ENCODE measurements around the gene ETF1.

The ETF1 gene

DNA sequence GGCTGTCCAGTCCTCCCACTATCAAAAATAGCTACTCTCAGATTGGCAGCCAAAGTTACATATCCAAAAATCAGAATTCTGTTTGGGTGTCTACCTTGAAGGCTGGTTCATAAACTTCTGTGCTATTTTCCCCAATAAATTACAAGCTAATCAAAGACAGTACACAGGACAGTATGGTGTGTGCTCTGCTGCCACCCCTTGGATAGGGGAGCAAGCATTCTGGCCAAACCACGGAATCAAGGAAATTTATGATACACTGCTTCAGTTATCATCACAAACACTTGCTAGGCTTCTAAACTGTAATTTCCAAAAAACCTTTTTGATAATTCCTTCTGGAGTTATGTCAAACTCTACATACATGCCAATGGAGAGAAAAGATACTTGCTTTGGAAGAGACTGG lies 15.9 kb downstream of the ETF1 start:
- Histone ChIP-seq H3K4me2 (ENCODE audit: low read length) (no peak overlapping the region), H3K27me3 (ENCODE audit: insufficient read depth, low read length) (no peaks in the 10 kb centered on the region), H3K36me3 (ENCODE audit: control insufficient read depth in 1 of 2, insufficient read depth in 2 of 2, low read length in 2 of 2) (peaks cover 6 to 10% of the 10 kb centered on the region in 2 experiments), H3K79me1 (ENCODE audit: low read length) (no peaks in the 10 kb centered on the region), H3K79me2 (ENCODE audit: control insufficient read depth, insufficient read depth, low read length, poor library complexity) (peaks cover 4% of the 10 kb centered on the region), H3K14ac (ENCODE audit: low read length) (no peak overlapping the region), H2BK5ac (ENCODE audit: low read depth, low read length, poor library complexity) (no peak overlapping the region), H2BK12ac (ENCODE audit: low read length) (no peak overlapping the region), H2AFZ (ENCODE audit: insufficient read depth, low read length, poor library complexity) (no peak overlapping the region), H2BK120ac (ENCODE audit: insufficient read depth, low read length, poor library complexity) (no peak overlapping the region), H3K23ac (ENCODE audit: low read length) (no peak overlapping the region), H2AK5ac (ENCODE audit: low read length) (no peak overlapping the region), H4K8ac (ENCODE audit: low read depth, low read length) (no peak overlapping the region), H3K9me3 (ENCODE audit: insufficient read depth, low read depth, low read length) (no peaks in the 10 kb centered on the region), H3K4me3 (ENCODE audit: low read depth, low read length) (no peak overlapping the region), H3K4ac (ENCODE audit: low read depth, low read length) (peak overlapping the region; percentile 12), H3K27ac (ENCODE audit: low read depth, low read length) (no peak overlapping the region), H4K91ac (ENCODE audit: low read depth, low read length) (no peak overlapping the region), H4K12ac (ENCODE audit: low read depth, low read length) (no peak overlapping the region), H3K4me1 (ENCODE audit: control insufficient read depth in 1 of 2, insufficient read depth in 2 of 2, low read length in 2 of 2) (peaks cover 0 to 11% of the 10 kb centered on the region in 2 experiments), H3K18ac (ENCODE audit: low read length) (no peak overlapping the region), H3K9ac (ENCODE audit: low read length) (no peak overlapping the region)
- DNase-seq: no peak
- WGBS (ENCODE audit: extremely low coverage, insufficient coverage, insufficient read length): no CpG with 5 or more reads among the region's 1 CpG

DNA sequence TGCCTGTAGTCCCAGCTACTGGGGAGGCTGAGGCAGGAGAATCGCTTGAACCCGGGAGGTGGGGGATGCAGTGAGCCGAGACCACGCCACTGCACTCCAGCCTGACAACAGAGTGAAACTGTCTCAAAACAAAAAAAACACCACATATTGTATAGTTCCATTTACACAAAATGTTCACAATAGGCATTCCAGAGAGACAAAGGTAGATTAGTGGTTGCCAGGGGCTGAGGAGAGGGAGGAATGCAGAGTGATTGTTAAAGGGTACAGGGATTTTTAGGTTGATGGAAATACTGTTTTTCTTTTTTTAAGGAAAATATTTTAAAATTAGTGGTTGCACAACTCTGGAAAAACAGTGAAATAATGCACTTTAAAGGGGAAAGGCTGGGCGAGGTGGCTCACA lies 19.6 kb downstream of the ETF1 start:
- Histone ChIP-seq H4K8ac (ENCODE audit: low read depth, low read length) (no peak overlapping the region), H3K4ac (ENCODE audit: low read depth, low read length) (peak overlapping the region; percentile 21), H4K12ac (ENCODE audit: low read depth, low read length) (no peak overlapping the region), H2AK5ac (ENCODE audit: low read length) (no peak overlapping the region), H3K4me3 (ENCODE audit: low read depth, low read length) (no peak overlapping the region), H2AFZ (ENCODE audit: insufficient read depth, low read length, poor library complexity) (no peak overlapping the region), H3K79me2 (ENCODE audit: control insufficient read depth, insufficient read depth, low read length, poor library complexity) (peaks cover 8% of the 10 kb centered on the region), H3K4me1 (ENCODE audit: control insufficient read depth in 1 of 2, insufficient read depth in 2 of 2, low read length in 2 of 2) (peaks cover 0 to 9% of the 10 kb centered on the region in 2 experiments), H3K36me3 (ENCODE audit: control insufficient read depth in 1 of 2, insufficient read depth in 2 of 2, low read length in 2 of 2) (peaks cover 4 to 9% of the 10 kb centered on the region in 2 experiments), H3K14ac (ENCODE audit: low read length) (no peak overlapping the region), H2BK12ac (ENCODE audit: low read length) (no peak overlapping the region), H2BK120ac (ENCODE audit: insufficient read depth, low read length, poor library complexity) (no peak overlapping the region), H3K18ac (ENCODE audit: low read length) (no peak overlapping the region), H3K4me2 (ENCODE audit: low read length) (no peak overlapping the region), H2BK5ac (ENCODE audit: low read depth, low read length, poor library complexity) (no peak overlapping the region), H3K27me3 (ENCODE audit: insufficient read depth, low read length) (no peaks in the 10 kb centered on the region), H3K9ac (ENCODE audit: low read length) (no peak overlapping the region), H4K91ac (ENCODE audit: low read depth, low read length) (no peak overlapping the region), H3K23ac (ENCODE audit: low read length) (no peak overlapping the region), H3K79me1 (ENCODE audit: low read length) (no peaks in the 10 kb centered on the region), H3K9me3 (ENCODE audit: insufficient read depth, low read depth, low read length) (no peaks in the 10 kb centered on the region), H3K27ac (ENCODE audit: low read depth, low read length) (no peak overlapping the region)
- no CpG with 5 or more reads among the region's 5 CpGs for WGBS (ENCODE audit: extremely low coverage, insufficient coverage, insufficient read length)
- DNase-seq: peak in 1 of 2 donors; percentile 26

GRCh38 chr5:138520971-138521370 lies 22.1 kb downstream of the ETF1 start:
- H2AFZ ChIP-seq (ENCODE audit: insufficient read depth, low read length, poor library complexity): no peak overlapping the region
- H3K14ac ChIP-seq (ENCODE audit: low read length): no peak overlapping the region
- WGBS (ENCODE audit: extremely low coverage, insufficient coverage, insufficient read length): no CpG with 5 or more reads among the region's 1 CpG

DNA sequence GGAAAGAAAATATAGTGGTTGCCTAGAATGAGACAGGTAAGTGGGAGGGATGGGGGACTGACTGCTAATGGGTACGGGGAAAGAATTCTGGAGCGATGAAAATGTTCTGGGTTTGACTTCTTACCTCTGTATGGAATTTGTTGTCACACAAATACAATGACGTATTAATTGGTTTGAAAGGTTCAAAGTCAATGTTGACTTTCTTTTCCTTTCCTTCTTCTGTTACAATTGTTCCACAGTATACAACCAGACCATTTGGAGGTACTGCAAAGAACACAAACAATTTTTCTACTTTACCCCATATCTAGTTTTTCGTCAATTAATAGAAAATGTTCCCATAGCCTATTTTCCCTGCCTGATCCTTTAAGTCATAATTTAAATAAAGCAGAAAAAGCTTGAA lies 25.6 kb downstream of the ETF1 start:
- H3K9me3 ChIP-seq (ENCODE audit: insufficient read depth, low read depth, low read length): no peaks in the 10 kb centered on the region
- peaks cover 27 to 36% of the 10 kb centered on the region in 2 experiments for H3K36me3 ChIP-seq (ENCODE audit: control insufficient read depth in 1 of 2, insufficient read depth in 2 of 2, low read length in 2 of 2)
- H3K14ac ChIP-seq (ENCODE audit: low read length): no peak overlapping the region
- H4K8ac ChIP-seq (ENCODE audit: low read depth, low read length): no peak overlapping the region
- H3K9ac ChIP-seq (ENCODE audit: low read length): no peak overlapping the region
- WGBS (ENCODE audit: extremely low coverage, insufficient coverage, insufficient read length): no CpG with 5 or more reads among the region's 4 CpGs
- H3K79me1 ChIP-seq (ENCODE audit: low read length): no peaks in the 10 kb centered on the region
- H3K4me1 ChIP-seq (ENCODE audit: control insufficient read depth in 1 of 2, insufficient read depth in 2 of 2, low read length in 2 of 2): no peaks in the 10 kb centered on the region
- no peak overlapping the region for H2BK120ac ChIP-seq (ENCODE audit: insufficient read depth, low read length, poor library complexity)
- no peak overlapping the region for H3K23ac ChIP-seq (ENCODE audit: low read length)
- no peak overlapping the region for H3K27ac ChIP-seq (ENCODE audit: low read depth, low read length)
- no peaks in the 10 kb centered on the region for H3K27me3 ChIP-seq (ENCODE audit: insufficient read depth, low read length)
- no peak overlapping the region for H3K4me2 ChIP-seq (ENCODE audit: low read length)
- no peak overlapping the region for H3K4me3 ChIP-seq (ENCODE audit: low read depth, low read length)
- H4K91ac ChIP-seq (ENCODE audit: low read depth, low read length): no peak overlapping the region
- H2BK12ac ChIP-seq (ENCODE audit: low read length): no peak overlapping the region
- H3K4ac ChIP-seq (ENCODE audit: low read depth, low read length): no peak overlapping the region
- no peak overlapping the region for H2BK5ac ChIP-seq (ENCODE audit: low read depth, low read length, poor library complexity)
- H2AK5ac ChIP-seq (ENCODE audit: low read length): no peak overlapping the region
- H3K18ac ChIP-seq (ENCODE audit: low read length): no peak overlapping the region
- no peak overlapping the region for H4K12ac ChIP-seq (ENCODE audit: low read depth, low read length)
- no peak overlapping the region for H2AFZ ChIP-seq (ENCODE audit: insufficient read depth, low read length, poor library complexity)
- H3K79me2 ChIP-seq (ENCODE audit: control insufficient read depth, insufficient read depth, low read length, poor library complexity): peaks cover 4% of the 10 kb centered on the region
- no peak for DNase-seq

More at GRCh38 chr5:138520971-138521370, 22.1 kb downstream of the ETF1 start:
- Histone ChIP-seq H3K36me3 (ENCODE audit: control insufficient read depth in 1 of 2, insufficient read depth in 2 of 2, low read length in 2 of 2) (peaks cover 16 to 22% of the 10 kb centered on the region in 2 experiments), H3K23ac (ENCODE audit: low read length) (no peak overlapping the region), H3K4me3 (ENCODE audit: low read depth, low read length) (no peak overlapping the region), H4K91ac (ENCODE audit: low read depth, low read length) (no peak overlapping the region), H3K79me1 (ENCODE audit: low read length) (no peaks in the 10 kb centered on the region), H3K27me3 (ENCODE audit: insufficient read depth, low read length) (no peaks in the 10 kb centered on the region), H3K27ac (ENCODE audit: low read depth, low read length) (no peak overlapping the region), H3K18ac (ENCODE audit: low read length) (no peak overlapping the region), H3K9ac (ENCODE audit: low read length) (no peak overlapping the region), H3K4me2 (ENCODE audit: low read length) (no peak overlapping the region), H3K4me1 (ENCODE audit: control insufficient read depth in 1 of 2, insufficient read depth in 2 of 2, low read length in 2 of 2) (peaks cover 0 to 7% of the 10 kb centered on the region in 2 experiments), H4K12ac (ENCODE audit: low read depth, low read length) (no peak overlapping the region), H2AK5ac (ENCODE audit: low read length) (no peak overlapping the region), H2BK120ac (ENCODE audit: insufficient read depth, low read length, poor library complexity) (no peak overlapping the region), H3K4ac (ENCODE audit: low read depth, low read length) (no peak overlapping the region), H3K79me2 (ENCODE audit: control insufficient read depth, insufficient read depth, low read length, poor library complexity) (peaks cover 8% of the 10 kb centered on the region), H2BK12ac (ENCODE audit: low read length) (no peak overlapping the region), H3K9me3 (ENCODE audit: insufficient read depth, low read depth, low read length) (no peaks in the 10 kb centered on the region), H4K8ac (ENCODE audit: low read depth, low read length) (no peak overlapping the region), H2BK5ac (ENCODE audit: low read depth, low read length, poor library complexity) (no peak overlapping the region)
- no peak for DNase-seq

All from trophoblast cell (in vitro differentiated cells and primary cell).